ENCODE results near the gene IFT80.

- TF ChIP-seq CTCF (IDR thresholded peaks at IDR 0.05) = no peak
- no peak for TF ChIP-seq POLR2A (IDR thresholded peaks at IDR 0.05)
Measured at GRCh38 chr3:160390565-160391138, 8.4 kb downstream of the IFT80 start.

Data from uterus (tissue), 2 donors.